Vagina (tissue), 2 donors: ENCODE measurements around the gene EDC3. TPM values are rescaled to one million over a fixed set of nuclear protein-coding genes. Genes with fewer than 3 reads are reported as not detected.

Experiments used
- DNase-seq, 2 donors: peaks; one replicate each; pipeline ENCODE4 v3.0.0-alpha.2; 2017; ENCODE audit errors: extremely low spot score in 2 of 2
- H3K27ac ChIP-seq: fragments of 200-600 bp; sonication (generic); one replicate; pipeline ENCODE4 v1.5.1; 2019
- H3K27me3 ChIP-seq: fragments of 200-600 bp; sonication (generic); one replicate; pipeline ENCODE4 v1.5.1; 2019
- H3K36me3 ChIP-seq, 2 donors: fragments of 200-600 bp; sonication (generic); one replicate each; pipeline ENCODE4 v1.5.1; 2017 to 2019
- H3K4me1 ChIP-seq: fragments of 200-600 bp; sonication (generic); one replicate; pipeline ENCODE4 v1.5.1; 2019
- H3K4me3 ChIP-seq, 2 donors: fragments of 200-600 bp; sonication (generic); 1 replicate in 1 of 2; 2 replicates in 1 of 2; pipeline ENCODE4 v1.5.1; 2016 to 2019
- H3K9me3 ChIP-seq: fragments of 200-600 bp; sonication (generic); one replicate; pipeline ENCODE4 v1.5.1; 2019
- POLR2A ChIP-seq, 2 donors: fragments of 450-650 bp; IDR thresholded peaks; one replicate each; pipeline ENCODE4 v1.6.1; 2017; ENCODE audit warnings: antibody characterized with exemption in 2 of 2, mild to moderate bottlenecking in 2 of 2, moderate library complexity in 2 of 2
- POLR2AphosphoS5 ChIP-seq, 2 donors: sonication (generic); formaldehyde crosslinking; IDR thresholded peaks; one replicate each; pipeline ENCODE4 v1.9.0; 2017; ENCODE audit warnings: antibody characterized with exemption in 2 of 2, mild to moderate bottlenecking in 2 of 2, low read depth in 1 of 2; ENCODE audit not compliant: insufficient read depth in 1 of 2
- intact Hi-C: fragments of 100-400 bp; cut with DNase I; formaldehyde crosslinking; loops from one replicate; pipeline ENCODE4 v1.15.1; 2023
- total RNA-seq: library from RNA; depleted of rRNA; stranded (reverse); fragments of >200 nt; gene quantifications from one replicate; pipeline ENCODE4 v1.2.3, GENCODE V29; 2016
- TF ChIP-seq, protein P1 (sequence below), 3 experiments: fragments of 450-650 bp in 2 of 3; fragments of 200-600 bp in 1 of 3; sonication (generic) in 1 of 3; IDR thresholded peaks; one replicate each; pipeline ENCODE4 v1.5.1; 2017 to 2019; ENCODE audit warnings: antibody characterized with exemption in 3 of 3, mild to moderate bottlenecking in 2 of 3, moderate library complexity in 2 of 3

Gene EDC3
- total RNA-seq, 1 donor from 2014 or later: 23.8 TPM

DNA sequence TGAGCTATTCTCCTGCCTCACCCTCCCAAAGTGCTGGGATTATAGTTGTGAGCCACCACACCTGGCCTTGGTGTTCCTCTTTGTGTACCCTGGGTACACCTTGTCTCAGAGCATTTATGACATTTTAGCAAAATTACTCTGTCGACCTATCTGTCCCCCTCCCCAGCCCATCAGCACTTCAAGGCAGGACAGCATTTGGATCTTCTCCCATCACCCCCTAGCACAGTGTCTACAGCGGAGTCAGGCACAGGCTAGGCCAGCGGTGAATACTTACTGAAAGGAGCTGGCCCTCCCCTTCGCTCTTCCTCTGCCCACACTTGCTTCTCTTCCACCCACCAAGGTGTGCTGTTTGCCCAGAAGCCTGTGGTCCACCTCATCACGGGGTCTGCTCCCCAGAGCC, 100.6 kb downstream of the EDC3 start:
- intact Hi-C loops: no loop called here
- Histone ChIP-seq H3K9me3 (no peaks in the 10 kb centered on the region), H3K36me3 (peaks cover 0 to 23% of the 10 kb centered on the region in 2 donors), H3K4me1 (peaks cover 11% of the 10 kb centered on the region), H3K4me3 (no peak overlapping the region), H3K27me3 (no peaks in the 10 kb centered on the region), H3K27ac (no peak overlapping the region)
- no peak for DNase-seq
- TF ChIP-seq POLR2AphosphoS5 (IDR thresholded peaks at IDR 0.05; ENCODE audit: insufficient read depth in 1 of 2, low read depth in 1 of 2): no peak
- TF ChIP-seq, protein P1, sequence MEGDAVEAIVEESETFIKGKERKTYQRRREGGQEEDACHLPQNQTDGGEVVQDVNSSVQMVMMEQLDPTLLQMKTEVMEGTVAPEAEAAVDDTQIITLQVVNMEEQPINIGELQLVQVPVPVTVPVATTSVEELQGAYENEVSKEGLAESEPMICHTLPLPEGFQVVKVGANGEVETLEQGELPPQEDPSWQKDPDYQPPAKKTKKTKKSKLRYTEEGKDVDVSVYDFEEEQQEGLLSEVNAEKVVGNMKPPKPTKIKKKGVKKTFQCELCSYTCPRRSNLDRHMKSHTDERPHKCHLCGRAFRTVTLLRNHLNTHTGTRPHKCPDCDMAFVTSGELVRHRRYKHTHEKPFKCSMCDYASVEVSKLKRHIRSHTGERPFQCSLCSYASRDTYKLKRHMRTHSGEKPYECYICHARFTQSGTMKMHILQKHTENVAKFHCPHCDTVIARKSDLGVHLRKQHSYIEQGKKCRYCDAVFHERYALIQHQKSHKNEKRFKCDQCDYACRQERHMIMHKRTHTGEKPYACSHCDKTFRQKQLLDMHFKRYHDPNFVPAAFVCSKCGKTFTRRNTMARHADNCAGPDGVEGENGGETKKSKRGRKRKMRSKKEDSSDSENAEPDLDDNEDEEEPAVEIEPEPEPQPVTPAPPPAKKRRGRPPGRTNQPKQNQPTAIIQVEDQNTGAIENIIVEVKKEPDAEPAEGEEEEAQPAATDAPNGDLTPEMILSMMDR (IDR thresholded peaks at IDR 0.05): no peak
- no peak for TF ChIP-seq POLR2A (IDR thresholded peaks at IDR 0.05)

DNA sequence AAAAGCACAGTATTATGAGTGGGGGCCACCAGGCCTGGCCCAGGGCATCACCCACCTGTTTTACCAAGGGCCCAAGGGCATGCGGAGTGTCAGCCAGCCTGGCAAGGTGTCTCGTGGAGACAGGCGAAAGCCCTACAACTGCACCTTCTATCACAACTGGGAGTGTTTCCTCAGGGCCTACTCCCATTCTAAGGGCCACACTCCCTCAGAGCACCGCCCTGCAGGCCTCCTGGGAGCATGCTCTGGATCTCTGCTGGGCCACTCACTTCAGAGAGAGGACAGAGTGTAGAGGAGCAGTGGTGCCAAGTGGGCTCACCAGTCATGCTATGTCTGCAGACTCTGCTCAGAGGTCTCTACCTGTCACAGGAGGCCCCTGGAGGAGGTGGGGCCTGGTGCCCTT, 101.4 kb downstream of the EDC3 start:
- H3K36me3 ChIP-seq: peaks cover 0 to 23% of the 10 kb centered on the region in 2 donors
- no peak for DNase-seq
- H3K4me1 ChIP-seq: peaks cover 7% of the 10 kb centered on the region
- TF ChIP-seq POLR2AphosphoS5 (IDR thresholded peaks at IDR 0.05; ENCODE audit: insufficient read depth in 1 of 2, low read depth in 1 of 2) (no peak), POLR2A (IDR thresholded peaks at IDR 0.05) (no peak)
- TF ChIP-seq, protein P1 (IDR thresholded peaks at IDR 0.05): no peak
- intact Hi-C loops: no loop called here
- H3K27ac ChIP-seq: no peak overlapping the region
- no peak overlapping the region for H3K4me3 ChIP-seq
- no peaks in the 10 kb centered on the region for H3K9me3 ChIP-seq
- H3K27me3 ChIP-seq: no peaks in the 10 kb centered on the region

DNA sequence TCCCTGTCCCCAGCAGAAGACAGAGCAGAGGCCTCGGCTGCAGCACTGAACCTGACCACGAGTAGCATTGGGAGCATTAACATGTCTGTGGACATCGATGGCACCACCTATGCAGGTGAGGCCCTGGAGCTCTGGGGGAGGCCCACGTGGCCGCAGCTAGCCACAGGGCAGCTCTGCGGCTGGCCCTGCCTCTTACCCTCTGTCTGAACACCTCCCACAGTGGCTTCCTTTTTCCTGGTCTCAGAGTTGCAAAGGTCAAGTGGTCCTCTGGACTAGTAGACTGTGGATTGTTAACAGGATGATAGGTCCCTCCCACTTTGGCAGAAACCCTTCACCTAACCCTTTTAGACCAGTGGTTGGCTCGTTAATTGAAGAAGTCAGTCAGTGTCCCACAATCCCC, 102.7 kb downstream of the EDC3 start:
- TF ChIP-seq POLR2AphosphoS5 (IDR thresholded peaks at IDR 0.05; ENCODE audit: insufficient read depth in 1 of 2, low read depth in 1 of 2): no peak
- TF ChIP-seq, protein P1 (IDR thresholded peaks at IDR 0.05): no peak
- no peak for TF ChIP-seq POLR2A (IDR thresholded peaks at IDR 0.05)
- H3K27me3 ChIP-seq: no peaks in the 10 kb centered on the region
- no peak overlapping the region for H3K4me3 ChIP-seq
- no peaks in the 10 kb centered on the region for H3K4me1 ChIP-seq
- H3K36me3 ChIP-seq: peaks cover 0 to 23% of the 10 kb centered on the region in 2 donors
- intact Hi-C loops: no loop called here
- no peak overlapping the region for H3K27ac ChIP-seq
- H3K9me3 ChIP-seq: no peaks in the 10 kb centered on the region
- DNase-seq: no peak

DNA sequence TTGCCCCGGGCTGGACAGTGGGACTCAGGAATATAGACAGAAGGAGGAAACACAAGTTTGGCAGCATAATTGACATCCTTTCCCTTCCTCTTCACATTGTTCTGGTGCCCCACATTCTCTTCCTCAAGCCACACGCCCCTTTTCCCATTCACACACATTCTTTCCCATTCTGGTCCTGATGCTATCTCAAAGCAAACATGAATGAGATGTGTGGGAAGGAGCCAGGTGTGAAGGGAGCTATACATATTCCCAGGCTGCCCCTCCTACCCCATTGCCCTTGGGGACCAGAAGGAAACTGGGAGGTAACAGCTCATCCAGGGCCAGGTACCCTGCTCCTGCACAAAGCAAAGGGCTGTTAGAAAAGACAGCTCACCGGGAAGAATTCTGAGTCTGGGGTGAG, 103.6 kb downstream of the EDC3 start:
- no peak overlapping the region for H3K27ac ChIP-seq
- no peak overlapping the region for H3K4me3 ChIP-seq
- intact Hi-C loops: no loop called here
- no peaks in the 10 kb centered on the region for H3K4me1 ChIP-seq
- no peaks in the 10 kb centered on the region for H3K9me3 ChIP-seq
- no peaks in the 10 kb centered on the region for H3K27me3 ChIP-seq
- TF ChIP-seq, protein P1 (IDR thresholded peaks at IDR 0.05): no peak
- TF ChIP-seq POLR2A (IDR thresholded peaks at IDR 0.05) (no peak), POLR2AphosphoS5 (IDR thresholded peaks at IDR 0.05; ENCODE audit: insufficient read depth in 1 of 2, low read depth in 1 of 2) (no peak)
- H3K36me3 ChIP-seq: peaks cover 0 to 23% of the 10 kb centered on the region in 2 donors
- no peak for DNase-seq

DNA sequence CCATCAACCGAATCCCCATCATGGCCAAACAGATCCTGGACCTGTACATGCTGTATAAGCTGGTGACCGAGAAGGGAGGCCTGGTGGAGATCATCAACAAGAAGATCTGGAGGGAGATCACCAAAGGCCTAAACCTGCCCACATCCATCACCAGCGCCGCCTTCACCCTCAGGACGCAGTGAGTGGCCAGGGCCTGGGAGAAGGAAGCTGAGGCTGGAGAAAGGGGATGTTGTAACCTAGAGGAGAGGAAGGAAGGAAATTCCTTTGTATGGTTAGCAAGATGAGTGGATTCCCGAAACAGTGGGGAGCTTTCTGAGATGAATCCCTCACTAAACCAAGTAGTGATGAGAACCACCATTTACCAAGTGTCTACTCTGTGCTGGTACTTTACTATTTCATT, 106.0 kb downstream of the EDC3 start:
- intact Hi-C loops: no loop called here
- no peaks in the 10 kb centered on the region for H3K4me1 ChIP-seq
- H3K27ac ChIP-seq: no peak overlapping the region
- no peak overlapping the region for H3K4me3 ChIP-seq
- no peak for DNase-seq
- no peaks in the 10 kb centered on the region for H3K27me3 ChIP-seq
- H3K9me3 ChIP-seq: no peaks in the 10 kb centered on the region
- peaks cover 0 to 23% of the 10 kb centered on the region in 2 donors for H3K36me3 ChIP-seq
- TF ChIP-seq POLR2AphosphoS5 (IDR thresholded peaks at IDR 0.05; ENCODE audit: insufficient read depth in 1 of 2, low read depth in 1 of 2): no peak
- TF ChIP-seq, protein P1 (IDR thresholded peaks at IDR 0.05): no peak
